Endothelial cell of umbilical vein (primary cell): ENCODE measurements around the gene RMDN3. TPM values are rescaled to one million over a fixed set of nuclear protein-coding genes. Genes with fewer than 3 reads are reported as not detected.

ENCODE experiments used
- BruUV-seq: library from RNA; stranded (reverse); fragments of 400-500 nt; replicated peaks from 2 replicates; lab custom pipeline; 2021; lab: Mats Ljungman, UMichigan
- CTCF ChIA-PET: fragments of 300-600, 350-600 bp; sonication (Branson Sonifier 250); formaldehyde crosslinking; loops from one replicate; lab custom pipeline; 2021; ENCODE audit warnings: antibody characterized with exemption, inconsistent platforms; lab: Charles Lee
- POLR2A ChIA-PET: fragments of 300-600, 350-600 bp; sonication (Branson Sonifier 250); formaldehyde crosslinking; loops from one replicate; lab custom pipeline; 2021; ENCODE audit warnings: antibody characterized with exemption, inconsistent platforms; lab: Charles Lee
- DNase-seq: peaks from one replicate; pipeline ENCODE4 v3.0.0-alpha.2; 2011; ENCODE audit warnings: low read depth, low spot score
- FAIRE-seq: peaks from 2 replicates; lab custom pipeline; 2011; peaks lifted over from hg19 to GRCh38; lab: Jason Lieb, UNC
- H2AFZ ChIP-seq: 2 replicates; pipeline ENCODE4 v1.6.0; 2012; ENCODE audit warnings: low read depth, low read length, control low read depth, inconsistent platforms
- H3K27ac ChIP-seq: 2 replicates; pipeline ENCODE4 v1.5.1; 2011; ENCODE audit warnings: low read depth, mild to moderate bottlenecking, control low read depth, low read length, moderate library complexity; ENCODE audit not compliant: insufficient read depth
- H3K27me3 ChIP-seq, 2 experiments: 2 replicates each; pipeline versions ENCODE4 v1.6.0 to v1.6.1; 2011; ENCODE audit warnings: low read length in 2 of 2, mixed read lengths in 1 of 2; ENCODE audit not compliant: control insufficient read depth in 2 of 2, insufficient read depth in 2 of 2
- H3K36me3 ChIP-seq, 2 experiments: 2 replicates in 1 of 2; 3 replicates in 1 of 2; pipeline ENCODE4 v1.5.1; 2011; ENCODE audit warnings: low read length in 2 of 2, mild to moderate bottlenecking in 1 of 2, moderate library complexity in 1 of 2; ENCODE audit not compliant: control insufficient read depth in 2 of 2, insufficient read depth in 2 of 2; ENCODE audit errors: extremely low read depth in 1 of 2
- H3K4me1 ChIP-seq: 3 replicates; pipeline ENCODE4 v1.5.1; 2011; ENCODE audit warnings: mild to moderate bottlenecking, low read length; ENCODE audit not compliant: control insufficient read depth, insufficient read depth; ENCODE audit errors: extremely low read depth
- H3K4me2 ChIP-seq: 2 replicates; pipeline ENCODE4 v1.6.1; 2011; ENCODE audit warnings: low read length, control low read depth, mixed read lengths; ENCODE audit not compliant: insufficient read depth
- H3K4me3 ChIP-seq, 3 experiments: fragments of 200-600 bp in 1 of 3; sonication (generic), shearing (Covaris generic) in 1 of 3; replicated peaks in 1 of 3; 2 replicates each; pipeline ENCODE4 v1.5.1; 2011 to 2016; ENCODE audit warnings: control low read depth in 3 of 3, low read length in 3 of 3, mild to moderate bottlenecking in 2 of 3, inconsistent platforms in 1 of 3, low read depth in 1 of 3, moderate library complexity in 1 of 3; ENCODE audit not compliant: insufficient read depth in 1 of 3
- H3K79me2 ChIP-seq: 2 replicates; pipeline ENCODE4 v1.6.0; 2012; ENCODE audit warnings: low read length, inconsistent platforms; ENCODE audit not compliant: control insufficient read depth, insufficient read depth
- H3K9ac ChIP-seq: replicated peaks from 2 replicates; pipeline ENCODE3; 2011; ENCODE audit warnings: low read length, control low read depth; ENCODE audit not compliant: insufficient read depth; ENCODE audit errors: extremely low read depth
- H3K9me1 ChIP-seq: replicated peaks from 3 replicates; pipeline ENCODE4 v1.6.0; 2011; ENCODE audit warnings: mild to moderate bottlenecking, low read length; ENCODE audit not compliant: control insufficient read depth, insufficient read depth; ENCODE audit errors: extremely low read depth
- H3K9me3 ChIP-seq: replicated peaks from 2 replicates; pipeline ENCODE4 v1.5.1; 2012; ENCODE audit warnings: low read length, inconsistent platforms; ENCODE audit not compliant: control insufficient read depth, insufficient read depth
- H4K20me1 ChIP-seq: replicated peaks from 2 replicates; pipeline ENCODE3; 2011; ENCODE audit warnings: mild to moderate bottlenecking, low read length; ENCODE audit not compliant: control insufficient read depth, insufficient read depth; ENCODE audit errors: extremely low read depth
- EZH2 ChIP-seq: IDR thresholded peaks from 2 replicates; pipeline ENCODE4 v1.6.1; 2012; ENCODE audit warnings: borderline replicate concordance, low read depth, mild to moderate bottlenecking, moderate library complexity, low read length, inconsistent platforms; ENCODE audit not compliant: severe bottlenecking
- FOS ChIP-seq: IDR thresholded peaks from 2 replicates; pipeline ENCODE4 v1.6.1; 2011; ENCODE audit warnings: mild to moderate bottlenecking, low read length, moderate library complexity, borderline replicate concordance; ENCODE audit not compliant: insufficient read depth
- GATA2 ChIP-seq: IDR thresholded peaks from 2 replicates; pipeline ENCODE4 v1.7.0; 2011; ENCODE audit warnings: low read depth, mild to moderate bottlenecking, moderate library complexity, mixed read lengths, low read length; ENCODE audit not compliant: insufficient read length, insufficient read depth
- JUN ChIP-seq: IDR thresholded peaks from 2 replicates; pipeline ENCODE4 v1.6.1; 2011; ENCODE audit warnings: borderline replicate concordance, low read depth; ENCODE audit not compliant: insufficient read length, insufficient read depth
- MYC ChIP-seq: IDR thresholded peaks from one replicate; pipeline ENCODE4 v1.6.1; 2011; ENCODE audit warnings: mild to moderate bottlenecking, low read depth, low read length
- POLR2A ChIP-seq: IDR thresholded peaks from 2 replicates; pipeline ENCODE4 v1.6.1; 2012; ENCODE audit warnings: low read depth, mild to moderate bottlenecking, control low read depth, low read length
- POLR2AphosphoS5 ChIP-seq: IDR thresholded peaks from 2 replicates; pipeline ENCODE4 v1.6.1; 2012; ENCODE audit warnings: low read depth, mild to moderate bottlenecking, control low read depth, low read length, moderate library complexity; ENCODE audit not compliant: insufficient read depth
- dilution Hi-C: fragments of 300-500 bp; cut with MboI; formaldehyde crosslinking; loops from one replicate; pipeline ENCODE4 v1.15.0; 2019; ENCODE audit warnings: low sequenced_read_pairs; ENCODE audit not compliant: extremely low pct_ligation_motif_present
- intact Hi-C: fragments of 100-400 bp; cut with micrococcal nuclease; formaldehyde crosslinking; loops from one replicate; pipeline ENCODE4 v1.10.0; 2022
- polyA plus RNA-seq, 4 experiments: library from polyadenylated mRNA; depleted of rRNA in 3 of 4; stranded (reverse) in 3 of 4; unstranded in 1 of 4; fragments of >200 nt; gene quantifications; 2 replicates each; pipeline versions ENCODE4 v1.2.1 to v1.2.3, GENCODE V29; 2011 to 2012; ENCODE audit warnings: missing spikeins in 1 of 4
- total RNA-seq: library from RNA; stranded (reverse); gene quantifications from 2 replicates; pipeline ENCODE4 v1.2.3, GENCODE V29; 2021
- TF ChIP-seq, protein P1 (sequence below), 2 donors: IDR thresholded peaks; 1 replicate in 1 of 2; 2 replicates in 1 of 2; pipeline ENCODE4 v1.5.1; 2011; ENCODE audit warnings: low read length in 2 of 2, mild to moderate bottlenecking in 2 of 2, moderate library complexity in 2 of 2, control low read depth in 1 of 2, inconsistent platforms in 1 of 2, low read depth in 1 of 2; ENCODE audit not compliant: insufficient read depth in 1 of 2; ENCODE audit errors: extremely low read depth in 1 of 2
- TF ChIP-seq, protein P2 (sequence below): IDR thresholded peaks from 2 replicates; pipeline ENCODE4 v1.6.1; 2011; ENCODE audit not compliant: insufficient read depth, insufficient read length

The RMDN3 gene
- total and polyA plus RNA-seq, 2 donors (not counting 3 experiments of a cell fraction or from before 2014, with no cell fraction given) = 20.1 to 37.2 TPM

DNA sequence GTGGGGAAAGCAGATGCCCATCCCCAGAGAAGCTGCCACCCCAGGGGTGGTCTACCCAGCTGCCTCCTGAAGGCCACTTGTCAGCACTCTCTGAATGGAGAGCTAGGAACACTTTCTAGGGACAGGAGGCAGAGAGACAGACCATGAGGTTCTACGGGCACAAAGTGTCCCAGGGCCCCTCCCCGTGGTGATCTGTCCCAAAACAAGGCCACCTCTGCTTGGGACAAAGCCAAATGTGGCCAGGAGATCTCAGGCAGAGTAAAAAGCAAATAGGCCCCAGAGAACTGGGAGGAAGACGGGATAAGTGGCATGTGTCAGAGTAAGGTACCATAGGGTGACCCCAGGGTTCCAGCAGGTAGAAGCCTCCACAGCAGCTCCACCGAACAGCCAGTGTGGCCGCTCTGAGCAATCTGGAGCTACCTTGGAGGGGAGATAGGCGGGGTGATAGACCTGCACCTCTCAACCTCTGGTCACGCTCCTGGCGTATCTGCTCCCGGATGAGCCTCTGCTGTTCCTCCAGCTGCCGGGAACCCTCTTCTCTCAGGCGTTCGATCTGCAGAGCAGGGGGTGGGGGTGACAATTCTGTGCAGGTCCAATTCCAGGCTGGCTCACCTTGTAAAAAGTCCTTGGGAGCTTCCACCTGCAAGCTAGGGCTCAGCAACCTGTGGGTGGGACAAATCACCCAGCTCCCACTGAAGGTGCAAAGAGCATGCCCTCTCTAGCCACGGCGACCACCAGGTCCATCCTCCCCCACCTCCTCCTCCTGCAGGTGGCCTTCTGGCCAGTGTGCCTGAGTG lies 20.9 kb upstream of the RMDN3 start:
- H3K27me3 ChIP-seq = no peaks in the 10 kb centered on the region
- FAIRE-seq = no peak
- H4K20me1 ChIP-seq = no peaks in the 10 kb centered on the region
- dilution Hi-C loops = no loop called here
- no peak overlapping the region for H3K4me3 ChIP-seq
- no TSS peak for BruUV-seq
- no peaks in the 10 kb centered on the region for H3K79me2 ChIP-seq
- no peaks in the 10 kb centered on the region for H3K4me1 ChIP-seq
- H3K27ac ChIP-seq = no peak overlapping the region
- POLR2A ChIA-PET = no interaction called here
- H3K4me2 ChIP-seq = no peak overlapping the region
- H3K9me3 ChIP-seq = no peaks in the 10 kb centered on the region
- peaks cover 0 to 38% of the 10 kb centered on the region in 2 experiments for H3K36me3 ChIP-seq
- TF ChIP-seq EZH2 = no peak
- no peak for TF ChIP-seq GATA2
- TF ChIP-seq, protein P1, sequence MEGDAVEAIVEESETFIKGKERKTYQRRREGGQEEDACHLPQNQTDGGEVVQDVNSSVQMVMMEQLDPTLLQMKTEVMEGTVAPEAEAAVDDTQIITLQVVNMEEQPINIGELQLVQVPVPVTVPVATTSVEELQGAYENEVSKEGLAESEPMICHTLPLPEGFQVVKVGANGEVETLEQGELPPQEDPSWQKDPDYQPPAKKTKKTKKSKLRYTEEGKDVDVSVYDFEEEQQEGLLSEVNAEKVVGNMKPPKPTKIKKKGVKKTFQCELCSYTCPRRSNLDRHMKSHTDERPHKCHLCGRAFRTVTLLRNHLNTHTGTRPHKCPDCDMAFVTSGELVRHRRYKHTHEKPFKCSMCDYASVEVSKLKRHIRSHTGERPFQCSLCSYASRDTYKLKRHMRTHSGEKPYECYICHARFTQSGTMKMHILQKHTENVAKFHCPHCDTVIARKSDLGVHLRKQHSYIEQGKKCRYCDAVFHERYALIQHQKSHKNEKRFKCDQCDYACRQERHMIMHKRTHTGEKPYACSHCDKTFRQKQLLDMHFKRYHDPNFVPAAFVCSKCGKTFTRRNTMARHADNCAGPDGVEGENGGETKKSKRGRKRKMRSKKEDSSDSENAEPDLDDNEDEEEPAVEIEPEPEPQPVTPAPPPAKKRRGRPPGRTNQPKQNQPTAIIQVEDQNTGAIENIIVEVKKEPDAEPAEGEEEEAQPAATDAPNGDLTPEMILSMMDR (IDR thresholded peaks at IDR 0.05; ENCODE audit: extremely low read depth in 1 of 2, insufficient read depth in 1 of 2, low read depth in 1 of 2, low read length in 2 of 2) = no peak
- TF ChIP-seq MYC = no peak
- no peak for TF ChIP-seq POLR2A
- TF ChIP-seq POLR2AphosphoS5 = no peak
- TF ChIP-seq, protein P2, sequence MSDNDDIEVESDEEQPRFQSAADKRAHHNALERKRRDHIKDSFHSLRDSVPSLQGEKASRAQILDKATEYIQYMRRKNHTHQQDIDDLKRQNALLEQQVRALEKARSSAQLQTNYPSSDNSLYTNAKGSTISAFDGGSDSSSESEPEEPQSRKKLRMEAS = no peak
- TF ChIP-seq FOS = no peak
- TF ChIP-seq JUN = no peak
- intact Hi-C loops = no loop called here
- no peak overlapping the region for H2AFZ ChIP-seq
- H3K9ac ChIP-seq = no peak overlapping the region
- no peak for DNase-seq
- CTCF ChIA-PET = interaction anchor here (0.8 to 2.4 kb wide), 4 partner anchors 10 to 31 kb away, joined by 3 to 8 read pairs (median 4); partner anchors contain the start of genes DNAJC17, GCHFR and ZFYVE19
- H3K9me1 ChIP-seq = no peaks in the 10 kb centered on the region
